HEK293 (cell line): Measurements from ENCODE around the gene MRPL18.

Source experiments
- CTCF ChIA-PET: fragments of 350-600 bp; formaldehyde crosslinking; extraction: SDS; loops from one replicate; lab custom pipeline; 2021; ENCODE audit warnings: antibody characterized with exemption; lab: Yijun Ruan, JAX
- POLR2A ChIA-PET: fragments of 300-600 bp; formaldehyde crosslinking; extraction: SDS; loops from one replicate; lab custom pipeline; 2020; ENCODE audit warnings: antibody characterized with exemption, inconsistent platforms; lab: Yijun Ruan, JAX
- H3K27ac ChIP-seq: fragments of 200-500 bp; sonication (Bioruptor generic); 2 replicates; pipeline ENCODE4 v1.5.1; 2014; ENCODE audit warnings: low read depth, low read length, control low read depth, inconsistent platforms; ENCODE audit errors: extremely low read depth
- H3K36me3 ChIP-seq, 2 experiments: fragments of 200-500 bp in 1 of 2; sonication (Bioruptor generic) in 1 of 2; 1 replicate in 1 of 2; 2 replicates in 1 of 2; pipeline ENCODE4 v1.5.1; 2014 to 2017; ENCODE audit warnings: inconsistent platforms in 2 of 2, low read length in 2 of 2; ENCODE audit not compliant: control insufficient read depth in 2 of 2, insufficient read depth in 1 of 2
- H3K4me1 ChIP-seq: fragments of 200-500 bp; sonication (Bioruptor generic); 2 replicates; pipeline ENCODE4 v1.5.1; 2014; ENCODE audit warnings: mild to moderate bottlenecking, low read length, inconsistent platforms; ENCODE audit not compliant: control insufficient read depth, insufficient read depth
- H3K4me3 ChIP-seq: 2 replicates; pipeline ENCODE4 v1.5.1; 2011; ENCODE audit warnings: low read depth, mild to moderate bottlenecking, control low read depth, low read length, moderate library complexity
- H3K9me3 ChIP-seq: fragments of 200-500 bp; sonication (Bioruptor generic); 2 replicates; pipeline ENCODE4 v1.5.1; 2014; ENCODE audit warnings: low read depth, low read length, inconsistent platforms; ENCODE audit not compliant: control insufficient read depth, insufficient read depth
- BCL11B ChIP-seq: fragments of 450-650 bp; formaldehyde crosslinking; IDR thresholded peaks from 2 replicates; pipeline ENCODE4 v1.5.1; 2016; ENCODE audit warnings: low read depth, missing biosample characterization, missing genetic modification characterization
- FEZF1 ChIP-seq: fragments of 450-650 bp; formaldehyde crosslinking; IDR thresholded peaks from 2 replicates; pipeline ENCODE4 v1.5.1; 2016; ENCODE audit warnings: missing biosample characterization, missing genetic modification characterization
- HOXC10 ChIP-seq: sonication (generic); formaldehyde crosslinking; IDR thresholded peaks from 2 replicates; pipeline ENCODE4 v1.8.1; 2023; ENCODE audit warnings: mild to moderate bottlenecking, missing genetic modification reagents
- KLF9 ChIP-seq: fragments of 450-650 bp; formaldehyde crosslinking; IDR thresholded peaks from 2 replicates; pipeline ENCODE4 v1.5.1; 2016; ENCODE audit warnings: missing biosample characterization, missing genetic modification characterization, low read depth
- SETDB1 ChIP-seq: IDR thresholded peaks from one replicate; pipeline ENCODE4 v1.6.1; 2017; ENCODE audit warnings: mild to moderate bottlenecking, low read length, moderate library complexity, mixed read lengths; ENCODE audit not compliant: insufficient read length
- ZBTB21 ChIP-seq: fragments of 450-650 bp; formaldehyde crosslinking; IDR thresholded peaks from 2 replicates; pipeline ENCODE4 v1.5.1; 2017; ENCODE audit warnings: missing biosample characterization, missing genetic modification characterization
- ZBTB48 ChIP-seq: fragments of 450-650 bp; formaldehyde crosslinking; IDR thresholded peaks from 2 replicates; pipeline ENCODE4 v1.5.1; 2016; ENCODE audit warnings: missing biosample characterization, missing genetic modification characterization
- ZBTB7A ChIP-seq: fragments of 450-650 bp; formaldehyde crosslinking; IDR thresholded peaks from 2 replicates; pipeline ENCODE4 v1.5.1; 2016; ENCODE audit warnings: low read depth, missing biosample characterization, missing genetic modification characterization
- ZFP37 ChIP-seq: fragments of 450-650 bp; formaldehyde crosslinking; IDR thresholded peaks from 2 replicates; pipeline ENCODE4 v1.5.1; 2016; ENCODE audit warnings: missing biosample characterization, missing genetic modification characterization
- ZFP41 ChIP-seq: fragments of 450-650 bp; formaldehyde crosslinking; IDR thresholded peaks from 2 replicates; pipeline ENCODE4 v1.5.1; 2016; ENCODE audit warnings: missing biosample characterization, missing genetic modification characterization, borderline replicate concordance
- ZIC2 ChIP-seq: fragments of 450-650 bp; formaldehyde crosslinking; IDR thresholded peaks from 2 replicates; pipeline ENCODE4 v1.5.1; 2016; ENCODE audit warnings: missing biosample characterization, missing genetic modification characterization
- ZNF10 ChIP-seq: fragments of 450-650 bp; formaldehyde crosslinking; IDR thresholded peaks from 2 replicates; pipeline ENCODE4 v1.5.1; 2017; ENCODE audit warnings: missing biosample characterization, missing genetic modification characterization
- ZNF133 ChIP-seq: fragments of 450-650 bp; formaldehyde crosslinking; IDR thresholded peaks from 2 replicates; pipeline ENCODE4 v1.5.1; 2016; ENCODE audit warnings: missing biosample characterization, missing genetic modification characterization
- ZNF157 ChIP-seq: fragments of 450-650 bp; formaldehyde crosslinking; IDR thresholded peaks from 2 replicates; pipeline ENCODE4 v1.5.1; 2016; ENCODE audit warnings: missing biosample characterization, missing genetic modification characterization
- ZNF2 ChIP-seq: fragments of 450-650 bp; formaldehyde crosslinking; IDR thresholded peaks from 2 replicates; pipeline ENCODE4 v1.5.1; 2016; ENCODE audit warnings: missing biosample characterization, missing genetic modification characterization
- ZNF214 ChIP-seq: fragments of 450-650 bp; formaldehyde crosslinking; IDR thresholded peaks from 2 replicates; pipeline ENCODE4 v1.5.1; 2017; ENCODE audit warnings: missing biosample characterization, mild to moderate bottlenecking, missing genetic modification characterization, borderline replicate concordance
- ZNF23 ChIP-seq: fragments of 450-650 bp; formaldehyde crosslinking; IDR thresholded peaks from 2 replicates; pipeline ENCODE4 v1.5.1; 2016; ENCODE audit warnings: missing biosample characterization, missing genetic modification characterization, borderline replicate concordance
- ZNF24 ChIP-seq: fragments of 450-650 bp; formaldehyde crosslinking; IDR thresholded peaks from 2 replicates; pipeline ENCODE4 v1.5.1; 2016; ENCODE audit warnings: missing biosample characterization, missing genetic modification characterization
- ZNF248 ChIP-seq: fragments of 450-650 bp; formaldehyde crosslinking; IDR thresholded peaks from 2 replicates; pipeline ENCODE4 v1.5.1; 2017; ENCODE audit warnings: missing biosample characterization, missing genetic modification characterization
- ZNF366 ChIP-seq: fragments of 450-650 bp; formaldehyde crosslinking; conservative IDR thresholded peaks from 2 replicates; pipeline ENCODE4 v1.5.1; 2016; ENCODE audit warnings: missing biosample characterization, missing genetic modification characterization
- ZNF48 ChIP-seq: fragments of 450-650 bp; formaldehyde crosslinking; IDR thresholded peaks from 2 replicates; pipeline ENCODE4 v1.5.1; 2016; ENCODE audit warnings: missing biosample characterization, missing genetic modification characterization
- ZNF510 ChIP-seq: fragments of 450-650 bp; formaldehyde crosslinking; IDR thresholded peaks from 2 replicates; pipeline ENCODE4 v1.5.1; 2018; ENCODE audit warnings: mild to moderate bottlenecking, missing genetic modification characterization, missing biosample characterization; ENCODE audit not compliant: insufficient replicate concordance
- ZNF514 ChIP-seq: fragments of 450-650 bp; formaldehyde crosslinking; IDR thresholded peaks from 2 replicates; pipeline ENCODE4 v1.5.1; 2016; ENCODE audit warnings: missing biosample characterization, missing genetic modification characterization
- ZNF544 ChIP-seq: fragments of 450-650 bp; formaldehyde crosslinking; IDR thresholded peaks from 2 replicates; pipeline ENCODE4 v1.5.0; 2017; ENCODE audit warnings: missing biosample characterization, missing genetic modification characterization
- ZNF596 ChIP-seq: fragments of 450-650 bp; IDR thresholded peaks from 2 replicates; pipeline ENCODE4 v1.5.0; 2018; ENCODE audit warnings: missing biosample characterization, mild to moderate bottlenecking, missing genetic modification characterization, moderate library complexity
- ZNF785 ChIP-seq: fragments of 450-650 bp; formaldehyde crosslinking; IDR thresholded peaks from 2 replicates; pipeline ENCODE4 v1.5.1; 2016; ENCODE audit warnings: missing biosample characterization, missing genetic modification characterization
- TF ChIP-seq, protein P1 (sequence below): fragments of 450-650 bp; formaldehyde crosslinking; IDR thresholded peaks from 2 replicates; pipeline ENCODE4 v1.5.1; 2016; ENCODE audit warnings: missing biosample characterization, missing genetic modification characterization, borderline replicate concordance
- TF ChIP-seq, protein P2 (sequence below): fragments of 450-650 bp; formaldehyde crosslinking; IDR thresholded peaks from 2 replicates; pipeline ENCODE4 v1.5.1; 2016; ENCODE audit warnings: missing biosample characterization, missing genetic modification characterization
- TF ChIP-seq, protein P3 (sequence below): fragments of 450-650 bp; formaldehyde crosslinking; IDR thresholded peaks from 2 replicates; pipeline ENCODE4 v1.5.1; 2016; ENCODE audit warnings: missing biosample characterization, missing genetic modification characterization

Gene MRPL18

DNA sequence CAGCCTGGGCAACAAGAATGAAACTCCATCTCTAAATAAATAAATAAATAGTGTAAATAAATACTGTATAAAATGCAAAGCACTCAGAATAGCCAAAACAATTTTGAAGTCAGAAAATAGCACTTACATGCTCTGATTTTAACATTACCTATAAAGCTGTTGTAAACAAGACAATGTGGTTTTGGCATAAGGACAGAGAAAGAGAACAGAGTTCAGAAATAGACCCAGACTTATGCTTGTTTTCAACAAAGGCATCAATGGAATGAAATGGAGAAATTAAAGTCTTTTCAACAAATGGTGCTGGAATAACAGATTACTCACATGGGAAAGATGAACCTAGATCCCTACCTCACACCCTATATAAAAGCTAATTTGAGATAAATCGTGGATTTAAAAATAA is 18.1 kb upstream of the MRPL18 start:
- Histone ChIP-seq H3K4me3 (no peak overlapping the region), H3K27ac (no peak overlapping the region), H3K9me3 (no peaks in the 10 kb centered on the region), H3K4me1 (no peaks in the 10 kb centered on the region), H3K36me3 (peaks cover 60 to 94% of the 10 kb centered on the region in 2 experiments)
- ChIA-PET CTCF (no interaction called here), POLR2A (interaction anchor here (0.8 to 2.0 kb wide), 4 partner anchors 8 to 45 kb away, joined by 3 to 9 read pairs (median 6); partner anchors contain the start of genes ACAT2, TCP1 and WTAP)
- TF ChIP-seq ZNF785 (tag by site-specific recombination) (no peak), ZBTB7A (tag by site-specific recombination) (no peak), ZNF366 (tag by site-specific recombination) (no peak), ZFP37 (tag by site-specific recombination) (no peak), ZFP41 (no peak), ZNF133 (tag by site-specific recombination) (no peak), ZNF48 (tag by site-specific recombination) (no peak), FEZF1 (tag by site-specific recombination) (no peak), ZNF10 (tag by site-specific recombination) (no peak), ZNF157 (tag by site-specific recombination) (no peak)
- TF ChIP-seq, protein P1, sequence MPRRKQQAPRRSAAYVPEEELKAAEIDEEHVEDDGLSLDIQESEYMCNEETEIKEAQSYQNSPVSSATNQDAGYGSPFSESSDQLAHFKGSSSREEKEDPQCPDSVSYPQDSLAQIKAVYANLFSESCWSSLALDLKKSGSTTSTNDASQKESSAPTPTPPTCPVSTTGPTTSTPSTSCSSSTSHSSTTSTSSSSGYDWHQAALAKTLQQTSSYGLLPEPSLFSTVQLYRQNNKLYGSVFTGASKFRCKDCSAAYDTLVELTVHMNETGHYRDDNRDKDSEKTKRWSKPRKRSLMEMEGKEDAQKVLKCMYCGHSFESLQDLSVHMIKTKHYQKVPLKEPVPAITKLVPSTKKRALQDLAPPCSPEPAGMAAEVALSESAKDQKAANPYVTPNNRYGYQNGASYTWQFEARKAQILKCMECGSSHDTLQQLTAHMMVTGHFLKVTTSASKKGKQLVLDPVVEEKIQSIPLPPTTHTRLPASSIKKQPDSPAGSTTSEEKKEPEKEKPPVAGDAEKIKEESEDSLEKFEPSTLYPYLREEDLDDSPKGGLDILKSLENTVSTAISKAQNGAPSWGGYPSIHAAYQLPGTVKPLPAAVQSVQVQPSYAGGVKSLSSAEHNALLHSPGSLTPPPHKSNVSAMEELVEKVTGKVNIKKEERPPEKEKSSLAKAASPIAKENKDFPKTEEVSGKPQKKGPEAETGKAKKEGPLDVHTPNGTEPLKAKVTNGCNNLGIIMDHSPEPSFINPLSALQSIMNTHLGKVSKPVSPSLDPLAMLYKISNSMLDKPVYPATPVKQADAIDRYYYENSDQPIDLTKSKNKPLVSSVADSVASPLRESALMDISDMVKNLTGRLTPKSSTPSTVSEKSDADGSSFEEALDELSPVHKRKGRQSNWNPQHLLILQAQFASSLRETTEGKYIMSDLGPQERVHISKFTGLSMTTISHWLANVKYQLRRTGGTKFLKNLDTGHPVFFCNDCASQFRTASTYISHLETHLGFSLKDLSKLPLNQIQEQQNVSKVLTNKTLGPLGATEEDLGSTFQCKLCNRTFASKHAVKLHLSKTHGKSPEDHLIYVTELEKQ (tag by site-specific recombination): no peak
- TF ChIP-seq, protein P2, sequence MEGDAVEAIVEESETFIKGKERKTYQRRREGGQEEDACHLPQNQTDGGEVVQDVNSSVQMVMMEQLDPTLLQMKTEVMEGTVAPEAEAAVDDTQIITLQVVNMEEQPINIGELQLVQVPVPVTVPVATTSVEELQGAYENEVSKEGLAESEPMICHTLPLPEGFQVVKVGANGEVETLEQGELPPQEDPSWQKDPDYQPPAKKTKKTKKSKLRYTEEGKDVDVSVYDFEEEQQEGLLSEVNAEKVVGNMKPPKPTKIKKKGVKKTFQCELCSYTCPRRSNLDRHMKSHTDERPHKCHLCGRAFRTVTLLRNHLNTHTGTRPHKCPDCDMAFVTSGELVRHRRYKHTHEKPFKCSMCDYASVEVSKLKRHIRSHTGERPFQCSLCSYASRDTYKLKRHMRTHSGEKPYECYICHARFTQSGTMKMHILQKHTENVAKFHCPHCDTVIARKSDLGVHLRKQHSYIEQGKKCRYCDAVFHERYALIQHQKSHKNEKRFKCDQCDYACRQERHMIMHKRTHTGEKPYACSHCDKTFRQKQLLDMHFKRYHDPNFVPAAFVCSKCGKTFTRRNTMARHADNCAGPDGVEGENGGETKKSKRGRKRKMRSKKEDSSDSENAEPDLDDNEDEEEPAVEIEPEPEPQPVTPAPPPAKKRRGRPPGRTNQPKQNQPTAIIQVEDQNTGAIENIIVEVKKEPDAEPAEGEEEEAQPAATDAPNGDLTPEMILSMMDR (tag by site-specific recombination): no peak

DNA sequence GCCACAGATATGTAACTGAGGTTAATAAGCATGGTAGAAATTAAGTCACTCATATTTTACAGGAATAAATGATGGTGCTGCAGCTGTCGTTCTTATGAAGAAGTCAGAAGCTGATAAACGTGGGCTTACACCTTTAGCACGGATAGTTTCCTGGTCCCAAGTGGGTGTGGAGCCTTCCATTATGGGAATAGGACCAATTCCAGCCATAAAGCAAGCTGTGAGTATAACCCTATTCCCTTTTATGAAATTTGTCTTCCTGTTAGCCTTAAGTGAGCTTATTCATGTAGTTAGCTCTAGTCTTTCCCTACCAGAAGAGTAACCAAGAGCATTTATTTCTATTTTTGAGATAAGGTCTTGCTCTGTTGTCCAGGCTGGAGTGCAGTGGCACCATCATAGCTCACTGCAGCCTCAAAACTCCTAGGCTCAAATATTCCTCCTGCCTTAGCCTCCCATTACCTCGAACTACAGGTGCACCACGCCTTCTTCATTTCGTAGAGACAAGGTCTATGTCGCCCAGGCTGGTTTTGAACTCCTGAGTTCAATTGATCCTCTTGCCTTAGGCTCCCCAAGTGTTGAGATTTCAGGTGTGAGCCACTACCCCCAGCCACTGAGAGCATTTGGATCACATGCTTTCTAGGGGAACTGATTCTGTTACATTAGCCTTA is 12.9 kb upstream of the MRPL18 start:
- TF ChIP-seq ZNF214 (tag by site-specific recombination) (no peak), ZBTB21 (tag by site-specific recombination) (no peak), ZNF2 (tag by site-specific recombination) (no peak), ZIC2 (tag by site-specific recombination) (no peak), KLF9 (tag by site-specific recombination) (no peak), SETDB1 (no peak), ZNF248 (tag by site-specific recombination) (no peak), BCL11B (tag by site-specific recombination) (no peak), ZNF544 (tag by site-specific recombination) (no peak), ZNF23 (tag by site-specific recombination) (no peak), ZNF514 (tag by site-specific recombination) (no peak), HOXC10 (CRISPR knock-in tag) (no peak), ZBTB48 (no peak), ZNF24 (tag by site-specific recombination) (no peak), ZNF510 (tag by site-specific recombination) (no peak), ZNF596 (no peak)
- TF ChIP-seq, protein P3, sequence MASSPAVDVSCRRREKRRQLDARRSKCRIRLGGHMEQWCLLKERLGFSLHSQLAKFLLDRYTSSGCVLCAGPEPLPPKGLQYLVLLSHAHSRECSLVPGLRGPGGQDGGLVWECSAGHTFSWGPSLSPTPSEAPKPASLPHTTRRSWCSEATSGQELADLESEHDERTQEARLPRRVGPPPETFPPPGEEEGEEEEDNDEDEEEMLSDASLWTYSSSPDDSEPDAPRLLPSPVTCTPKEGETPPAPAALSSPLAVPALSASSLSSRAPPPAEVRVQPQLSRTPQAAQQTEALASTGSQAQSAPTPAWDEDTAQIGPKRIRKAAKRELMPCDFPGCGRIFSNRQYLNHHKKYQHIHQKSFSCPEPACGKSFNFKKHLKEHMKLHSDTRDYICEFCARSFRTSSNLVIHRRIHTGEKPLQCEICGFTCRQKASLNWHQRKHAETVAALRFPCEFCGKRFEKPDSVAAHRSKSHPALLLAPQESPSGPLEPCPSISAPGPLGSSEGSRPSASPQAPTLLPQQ (tag by site-specific recombination): no peak
- POLR2A ChIA-PET: interaction anchor here (0.9 to 8.6 kb wide), 2 partner anchors 12 to 15 kb away, joined by 5 to 75 read pairs; partner anchors contain the start of genes ACAT2, MRPL18 and TCP1
- Histone ChIP-seq H3K36me3 (peaks cover 47 to 97% of the 10 kb centered on the region in 2 experiments), H3K4me1 (no peaks in the 10 kb centered on the region), H3K4me3 (no peak overlapping the region), H3K9me3 (no peaks in the 10 kb centered on the region), H3K27ac (no peak overlapping the region)
- CTCF ChIA-PET: no interaction called here
